H9 (cell line): ENCODE measurements around the gene CACNA2D3. TPM values are rescaled to one million over a fixed set of nuclear protein-coding genes. Genes with fewer than 3 reads are reported as not detected.

Experiments used
- DNase-seq: peaks from one replicate; pipeline ENCODE4 v3.0.0-alpha.2; 2017
- H2AFZ ChIP-seq: one replicate; pipeline ENCODE4 v1.6.1; 2013; ENCODE audit warnings: mild to moderate bottlenecking, low read length, control low read depth, moderate library complexity
- H2AK5ac ChIP-seq: 2 replicates; pipeline ENCODE4 v1.6.1; 2013; ENCODE audit warnings: low read length, control low read depth, mixed read lengths; ENCODE audit not compliant: insufficient read length
- H2BK120ac ChIP-seq: one replicate; pipeline ENCODE4 v1.6.1; 2013; ENCODE audit warnings: low read depth, mild to moderate bottlenecking, low read length, control low read depth, inconsistent platforms; ENCODE audit not compliant: poor library complexity, severe bottlenecking
- H2BK12ac ChIP-seq: 2 replicates; pipeline ENCODE4 v1.6.1; 2013; ENCODE audit warnings: low read length, control low read depth, mixed read lengths, low read depth; ENCODE audit not compliant: insufficient read length
- H2BK15ac ChIP-seq: 2 replicates; pipeline ENCODE4 v1.6.1; 2013; ENCODE audit warnings: low read depth, low read length, control low read depth
- H2BK20ac ChIP-seq: one replicate; pipeline ENCODE4 v1.6.1; 2013; ENCODE audit warnings: low read depth, mild to moderate bottlenecking, low read length, control low read depth, inconsistent platforms; ENCODE audit not compliant: poor library complexity, severe bottlenecking
- H2BK5ac ChIP-seq: 2 replicates; pipeline ENCODE4 v1.6.1; 2013; ENCODE audit warnings: low read length, control low read depth, mixed read lengths; ENCODE audit not compliant: insufficient read length
- H3K14ac ChIP-seq: 2 replicates; pipeline ENCODE4 v1.6.1; 2013; ENCODE audit warnings: low read length, control low read depth; ENCODE audit not compliant: insufficient read depth
- H3K18ac ChIP-seq: 2 replicates; pipeline ENCODE4 v1.6.1; 2013; ENCODE audit warnings: low read depth, mild to moderate bottlenecking, mixed read lengths, low read length, control low read depth; ENCODE audit not compliant: insufficient read length
- H3K23ac ChIP-seq: 2 replicates; pipeline ENCODE4 v1.6.1; 2013; ENCODE audit warnings: low read length, control low read depth, mixed read lengths, low read depth; ENCODE audit not compliant: insufficient read length
- H3K23me2 ChIP-seq: 2 replicates; pipeline ENCODE4 v1.6.1; 2013; ENCODE audit warnings: low read depth, mild to moderate bottlenecking, mixed read lengths, low read length, control low read depth; ENCODE audit not compliant: insufficient read length, poor library complexity, severe bottlenecking
- H3K27ac ChIP-seq: 2 replicates; pipeline ENCODE4 v1.5.1; 2013; ENCODE audit warnings: low read length, control low read depth, mixed read lengths, low read depth; ENCODE audit not compliant: insufficient read length
- H3K27me3 ChIP-seq: 2 replicates; pipeline ENCODE4 v1.6.1; 2013; ENCODE audit warnings: low read length, control low read depth, inconsistent platforms; ENCODE audit not compliant: insufficient read depth
- H3K4ac ChIP-seq: 2 replicates; pipeline ENCODE4 v1.6.1; 2013; ENCODE audit warnings: low read depth, mild to moderate bottlenecking, control low read depth, inconsistent platforms, low read length, moderate library complexity
- H3K4me1 ChIP-seq: 2 replicates; pipeline ENCODE4 v1.6.1; 2013; ENCODE audit warnings: low read length, control low read depth, inconsistent platforms; ENCODE audit not compliant: insufficient read depth
- H3K4me2 ChIP-seq: 2 replicates; pipeline ENCODE4 v1.6.1; 2013; ENCODE audit warnings: low read length, control low read depth, mixed read lengths; ENCODE audit not compliant: insufficient read length, insufficient read depth
- H3K56ac ChIP-seq: 2 replicates; pipeline ENCODE4 v1.6.1; 2013; ENCODE audit warnings: low read depth, mild to moderate bottlenecking, mixed read lengths, low read length, control low read depth; ENCODE audit not compliant: insufficient read length
- H3K79me1 ChIP-seq: 2 replicates; pipeline ENCODE4 v1.6.1; 2013; ENCODE audit warnings: low read depth, mild to moderate bottlenecking, moderate library complexity, low read length, control low read depth, inconsistent platforms; ENCODE audit not compliant: insufficient read depth, poor library complexity, severe bottlenecking
- H3K79me2 ChIP-seq: 2 replicates; pipeline ENCODE4 v1.6.1; 2013; ENCODE audit warnings: low read length, control low read depth, inconsistent platforms; ENCODE audit not compliant: insufficient read depth
- H3K9ac ChIP-seq: 2 replicates; pipeline ENCODE4 v1.6.1; 2013; ENCODE audit warnings: low read length, control low read depth, mixed read lengths; ENCODE audit not compliant: insufficient read length; ENCODE audit errors: extremely low read depth
- H3K9me3 ChIP-seq: one replicate; pipeline ENCODE4 v1.6.1; 2013; ENCODE audit warnings: low read depth, low read length, inconsistent platforms; ENCODE audit not compliant: control insufficient read depth
- H3T11ph ChIP-seq: one replicate; pipeline ENCODE4 v1.6.1; 2013; ENCODE audit warnings: mild to moderate bottlenecking, low read length, control low read depth, inconsistent platforms
- H4K20me1 ChIP-seq: one replicate; pipeline ENCODE4 v1.6.1; 2013; ENCODE audit not compliant: control insufficient read depth, insufficient read length, insufficient read depth
- H4K5ac ChIP-seq: 2 replicates; pipeline ENCODE4 v1.6.1; 2013; ENCODE audit warnings: low read depth, mild to moderate bottlenecking, mixed read lengths, low read length, control low read depth; ENCODE audit not compliant: insufficient read length
- H4K8ac ChIP-seq: replicated peaks from 2 replicates; pipeline ENCODE4 v1.6.1; 2013; ENCODE audit warnings: low read length, control low read depth, mixed read lengths, low read depth; ENCODE audit not compliant: insufficient read length
- H4K91ac ChIP-seq: 2 replicates; pipeline ENCODE4 v1.6.1; 2013; ENCODE audit warnings: low read depth, mild to moderate bottlenecking, moderate library complexity, mixed read lengths, low read length, control low read depth; ENCODE audit not compliant: insufficient read length
- H3K27ac Mint-ChIP-seq, 3 experiments: 2 replicates in 2 of 3; 3 replicates in 1 of 3; pipeline ENCODE4 v1.8.0; 2020 to 2021; ENCODE audit warnings: mixed read lengths in 3 of 3, mild to moderate bottlenecking in 1 of 3, moderate library complexity in 1 of 3
- H3K27me3 Mint-ChIP-seq: 2 replicates; pipeline ENCODE4 v1.8.0; 2021; ENCODE audit warnings: low read depth, mild to moderate bottlenecking, moderate library complexity, mixed read lengths
- H3K36me3 Mint-ChIP-seq, 3 experiments: 2 replicates in 2 of 3; 3 replicates in 1 of 3; pipeline ENCODE4 v1.8.0; 2020 to 2021; ENCODE audit warnings: low read depth in 3 of 3, mixed read lengths in 3 of 3; ENCODE audit not compliant: insufficient read depth in 1 of 3
- H3K4me1 Mint-ChIP-seq, 2 experiments: 2 replicates each; pipeline ENCODE4 v1.8.0; 2020; ENCODE audit warnings: mixed read lengths in 2 of 2
- H3K4me3 Mint-ChIP-seq, 2 experiments: 2 replicates in 1 of 2; 3 replicates in 1 of 2; pipeline ENCODE4 v1.8.0; 2020 to 2021; ENCODE audit warnings: mild to moderate bottlenecking in 2 of 2, mixed read lengths in 2 of 2, moderate library complexity in 1 of 2
- H3K9me3 Mint-ChIP-seq, 2 experiments: 2 replicates in 1 of 2; 3 replicates in 1 of 2; pipeline ENCODE4 v1.8.0; 2020; ENCODE audit warnings: mild to moderate bottlenecking in 2 of 2, mixed read lengths in 2 of 2, moderate library complexity in 1 of 2
- WGBS: extraction: QIAGEN DNeasy Blood & Tissue Kit; methylation state at CpG from one replicate; pipeline ENCODE4 v1.1.7; 2013; ENCODE audit warnings: missing lambda C conversion rate, low lambda C conversion rate, mixed read lengths; ENCODE audit not compliant: insufficient read length; ENCODE audit errors: extremely low coverage; 5-methylcytosine and 5-hydroxymethylcytosine counted together
- total RNA-seq: library from RNA; stranded (reverse); gene quantifications from 2 replicates; pipeline ENCODE4 v1.2.1, GENCODE V29; 2021
- TF ChIP-seq, protein P1 (sequence below): fragments of 200-600 bp; sonication (generic); conservative IDR thresholded peaks from 3 replicates; pipeline ENCODE4 v1.8.0; 2021; ENCODE audit warnings: antibody characterized with exemption, mild to moderate bottlenecking

The CACNA2D3 gene
- total RNA-seq, 1 experiment from 2014 or later = 3.2 TPM

DNA sequence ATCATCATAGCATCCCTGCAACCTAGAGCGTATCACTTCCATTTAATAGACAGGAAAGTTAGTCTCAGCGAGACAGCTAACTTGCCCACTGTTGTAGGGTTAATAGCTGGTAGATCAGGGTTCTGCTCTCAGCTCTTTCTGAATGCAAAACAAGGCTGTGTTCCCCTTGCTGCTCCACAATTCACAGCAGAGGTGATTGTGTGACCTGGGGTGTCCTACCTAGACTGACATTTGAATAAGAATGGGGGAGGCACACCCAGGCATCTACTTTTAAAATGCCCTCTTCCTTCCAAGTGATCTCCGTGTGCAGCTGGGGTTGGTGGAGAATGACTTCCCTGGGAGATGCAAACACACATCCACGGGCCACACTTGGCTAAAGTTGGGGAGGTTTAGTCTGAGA, 43.0 kb upstream of the CACNA2D3 start:
- no peak overlapping the region for H2BK15ac ChIP-seq
- no CpG with 5 or more reads among the region's 4 CpGs for WGBS
- no peak overlapping the region for H3K27ac ChIP-seq
- H3K56ac ChIP-seq = no peak overlapping the region
- H3K79me1 ChIP-seq = no peaks in the 10 kb centered on the region
- H3K23me2 ChIP-seq = no peaks in the 10 kb centered on the region
- H2AFZ ChIP-seq = no peak overlapping the region
- no peak overlapping the region for H3K18ac ChIP-seq
- TF ChIP-seq, protein P1, sequence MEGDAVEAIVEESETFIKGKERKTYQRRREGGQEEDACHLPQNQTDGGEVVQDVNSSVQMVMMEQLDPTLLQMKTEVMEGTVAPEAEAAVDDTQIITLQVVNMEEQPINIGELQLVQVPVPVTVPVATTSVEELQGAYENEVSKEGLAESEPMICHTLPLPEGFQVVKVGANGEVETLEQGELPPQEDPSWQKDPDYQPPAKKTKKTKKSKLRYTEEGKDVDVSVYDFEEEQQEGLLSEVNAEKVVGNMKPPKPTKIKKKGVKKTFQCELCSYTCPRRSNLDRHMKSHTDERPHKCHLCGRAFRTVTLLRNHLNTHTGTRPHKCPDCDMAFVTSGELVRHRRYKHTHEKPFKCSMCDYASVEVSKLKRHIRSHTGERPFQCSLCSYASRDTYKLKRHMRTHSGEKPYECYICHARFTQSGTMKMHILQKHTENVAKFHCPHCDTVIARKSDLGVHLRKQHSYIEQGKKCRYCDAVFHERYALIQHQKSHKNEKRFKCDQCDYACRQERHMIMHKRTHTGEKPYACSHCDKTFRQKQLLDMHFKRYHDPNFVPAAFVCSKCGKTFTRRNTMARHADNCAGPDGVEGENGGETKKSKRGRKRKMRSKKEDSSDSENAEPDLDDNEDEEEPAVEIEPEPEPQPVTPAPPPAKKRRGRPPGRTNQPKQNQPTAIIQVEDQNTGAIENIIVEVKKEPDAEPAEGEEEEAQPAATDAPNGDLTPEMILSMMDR = no peak
- H3K4me2 ChIP-seq = peak overlapping the region; percentile 4
- H3K27ac Mint-ChIP-seq = peak overlapping the region in 2 of 3 experiments; percentile 14 to 73; a peak in 2 of 7 replicates
- no peaks in the 10 kb centered on the region for H3K27me3 ChIP-seq
- H2BK12ac ChIP-seq = no peak overlapping the region
- H3K9me3 Mint-ChIP-seq = no peaks in the 10 kb centered on the region; a peak in 2 of 5 replicates
- H4K91ac ChIP-seq = no peak overlapping the region
- H2BK20ac ChIP-seq = no peak overlapping the region
- no peak overlapping the region for H3K4ac ChIP-seq
- H3K4me1 Mint-ChIP-seq = peaks cover 46 to 51% of the 10 kb centered on the region in 2 experiments
- H3K9ac ChIP-seq = no peak overlapping the region
- DNase-seq = peak; percentile 41
- H3K27me3 Mint-ChIP-seq = peaks cover 22% of the 10 kb centered on the region
- no peaks in the 10 kb centered on the region for H4K20me1 ChIP-seq
- H3K36me3 Mint-ChIP-seq = no peaks in the 10 kb centered on the region; a peak in 1 of 7 replicates
- H3K4me1 ChIP-seq = peaks cover 8% of the 10 kb centered on the region; the same call in 1 of the 2 replicates
- H3K9me3 ChIP-seq = no peaks in the 10 kb centered on the region
- no peak overlapping the region for H3K23ac ChIP-seq
- no peak overlapping the region for H3T11ph ChIP-seq
- no peak overlapping the region for H3K14ac ChIP-seq
- H3K79me2 ChIP-seq = no peaks in the 10 kb centered on the region
- H4K8ac ChIP-seq = no peak overlapping the region
- H2BK120ac ChIP-seq = no peak overlapping the region
- H2AK5ac ChIP-seq = no peak overlapping the region
- no peak overlapping the region for H4K5ac ChIP-seq
- no peak overlapping the region for H2BK5ac ChIP-seq
- H3K4me3 Mint-ChIP-seq = peak overlapping the region; percentile 19 to 21; a peak in 1 of 5 replicates
